Stomach (tissue), 4 donors: ENCODE results near the gene PSMD10.

Source experiments
- EP300 ChIP-seq: sonication (generic); formaldehyde crosslinking; IDR thresholded peaks from one replicate; pipeline ENCODE4 v1.6.1; 2017; ENCODE audit warnings: antibody characterized with exemption
- TF ChIP-seq, protein P1 (sequence below), 7 experiments: fragments of 450-650 bp in 4 of 7; fragments of 200-600 bp in 3 of 7; sonication (generic) in 3 of 7; IDR thresholded peaks; one replicate each; pipeline ENCODE4 v1.5.1; 2016 to 2019; ENCODE audit warnings: antibody characterized with exemption in 7 of 7, control low read depth in 2 of 7, mild to moderate bottlenecking in 1 of 7

GRCh38 chrX:108132034-108132433 is 40.7 kb upstream of the PSMD10 start:
- TF ChIP-seq, protein P1, sequence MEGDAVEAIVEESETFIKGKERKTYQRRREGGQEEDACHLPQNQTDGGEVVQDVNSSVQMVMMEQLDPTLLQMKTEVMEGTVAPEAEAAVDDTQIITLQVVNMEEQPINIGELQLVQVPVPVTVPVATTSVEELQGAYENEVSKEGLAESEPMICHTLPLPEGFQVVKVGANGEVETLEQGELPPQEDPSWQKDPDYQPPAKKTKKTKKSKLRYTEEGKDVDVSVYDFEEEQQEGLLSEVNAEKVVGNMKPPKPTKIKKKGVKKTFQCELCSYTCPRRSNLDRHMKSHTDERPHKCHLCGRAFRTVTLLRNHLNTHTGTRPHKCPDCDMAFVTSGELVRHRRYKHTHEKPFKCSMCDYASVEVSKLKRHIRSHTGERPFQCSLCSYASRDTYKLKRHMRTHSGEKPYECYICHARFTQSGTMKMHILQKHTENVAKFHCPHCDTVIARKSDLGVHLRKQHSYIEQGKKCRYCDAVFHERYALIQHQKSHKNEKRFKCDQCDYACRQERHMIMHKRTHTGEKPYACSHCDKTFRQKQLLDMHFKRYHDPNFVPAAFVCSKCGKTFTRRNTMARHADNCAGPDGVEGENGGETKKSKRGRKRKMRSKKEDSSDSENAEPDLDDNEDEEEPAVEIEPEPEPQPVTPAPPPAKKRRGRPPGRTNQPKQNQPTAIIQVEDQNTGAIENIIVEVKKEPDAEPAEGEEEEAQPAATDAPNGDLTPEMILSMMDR (IDR thresholded peaks at IDR 0.05): no peak
- TF ChIP-seq EP300: no peak
